GM19395 (cell line): ENCODE results near the gene ZNF619.
"Not testable (repeated sequence)": the region's sequence is repeated elsewhere in the genome, so short reads cannot be mapped to it uniquely, and the experiment has no call there.

Source experiments
- ATAC-seq: cut with Tn5 transposase; IDR thresholded peaks from one replicate; pipeline ENCODE4 v1.9.1; 2021; ENCODE audit warnings: mild to moderate bottlenecking, moderate library complexity; ENCODE audit not compliant: unreplicated experiment

Gene ZNF619

GRCh38 chr3:40476478-40477470, at the start of gene ZNF619:
TSS of gene ZNF619 (plus strand) at chr3:40477122. CDS start at chr3:40477980, 858 bp downstream.
- peak; percentile 88 for ATAC-seq

DNA sequence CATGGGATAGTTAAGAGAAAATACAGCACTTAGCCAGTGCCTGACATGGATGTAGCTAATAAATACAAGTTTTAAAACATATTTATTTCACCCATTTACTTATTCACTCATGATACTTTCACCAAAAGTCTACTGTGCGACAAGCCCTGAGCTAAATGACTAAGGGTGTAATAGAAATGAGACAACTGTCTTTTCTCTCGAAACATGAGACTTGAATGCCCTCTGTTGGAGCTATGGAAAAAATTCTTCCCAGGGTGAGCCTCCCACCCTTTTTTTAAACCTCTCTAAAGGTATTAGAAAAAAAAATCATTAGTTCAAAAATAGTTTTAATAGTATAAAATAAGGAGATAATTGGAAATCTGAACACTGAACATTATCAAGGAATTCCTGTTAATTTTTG, 44.1 kb upstream of the ZNF619 start:
- ATAC-seq, result no peak

- ATAC-seq, result no peak
Observed at GRCh38 chr3:40437889-40438288, 39.0 kb upstream of the ZNF619 start.

DNA sequence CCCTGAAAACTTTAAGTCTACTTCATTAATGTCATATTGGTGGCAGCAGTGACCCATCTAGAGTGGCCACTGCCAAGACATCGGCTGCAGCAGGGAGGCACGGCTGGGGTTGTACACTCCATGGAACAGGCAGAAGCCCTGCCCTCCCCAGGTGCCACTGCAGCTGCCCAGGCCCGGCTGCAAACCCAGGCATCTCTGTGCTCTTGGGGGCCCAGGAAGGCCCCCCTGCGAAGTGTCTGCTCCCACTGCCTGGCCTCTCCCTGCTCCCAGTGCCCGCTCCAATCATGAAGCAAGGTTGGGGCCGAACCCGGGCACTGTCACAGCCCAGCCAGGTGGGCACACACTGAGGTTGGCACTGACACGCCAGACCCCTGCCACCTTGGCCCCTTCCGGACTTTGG, 31.9 kb upstream of the ZNF619 start:
- ATAC-seq, result no peak

DNA sequence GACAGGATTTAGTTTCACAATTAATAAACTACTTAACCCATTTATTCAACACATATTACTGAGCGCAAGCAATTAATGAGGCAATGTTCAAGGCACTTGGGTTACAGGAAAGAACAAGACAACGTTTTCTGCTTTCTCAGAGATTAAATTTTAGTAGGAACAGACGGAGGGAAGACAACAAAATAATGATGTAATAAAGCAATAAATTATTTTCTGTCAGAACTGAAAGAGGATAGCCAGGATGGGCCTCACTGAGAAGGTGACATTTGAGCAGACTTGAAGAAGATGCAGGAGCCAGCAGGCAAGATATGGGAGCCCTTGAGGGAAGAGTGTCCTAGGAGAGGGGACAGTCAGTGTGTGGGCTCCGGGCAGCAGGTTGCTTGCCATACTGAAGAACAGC, 31.0 kb upstream of the ZNF619 start:
- ATAC-seq, result no peak

DNA sequence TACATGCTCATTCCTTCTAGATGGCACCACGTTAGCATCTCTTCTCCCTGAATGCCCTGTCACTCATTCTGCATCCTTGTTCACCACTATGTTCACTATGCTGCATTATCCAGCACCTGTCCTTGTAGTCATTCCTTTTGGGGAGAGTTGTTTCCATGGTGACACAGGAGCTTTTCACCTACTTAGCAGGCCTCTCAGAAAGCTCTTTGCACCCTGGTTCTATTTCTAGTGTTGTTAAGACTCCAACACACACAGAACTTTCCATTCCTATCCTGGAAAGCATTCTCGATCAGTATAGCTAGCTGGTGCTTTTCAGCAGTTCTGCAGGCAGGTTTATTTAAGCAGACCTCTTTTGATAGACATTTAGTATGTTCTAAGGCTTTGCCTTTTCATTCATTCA, 26.5 kb upstream of the ZNF619 start:
- ATAC-seq, result no peak

- ATAC-seq, result no peak
Observed at GRCh38 chr3:40451551-40451950, 25.4 kb upstream of the ZNF619 start.

- no peak for ATAC-seq
Observed at GRCh38 chr3:40452057-40452456, 24.9 kb upstream of the ZNF619 start.

DNA sequence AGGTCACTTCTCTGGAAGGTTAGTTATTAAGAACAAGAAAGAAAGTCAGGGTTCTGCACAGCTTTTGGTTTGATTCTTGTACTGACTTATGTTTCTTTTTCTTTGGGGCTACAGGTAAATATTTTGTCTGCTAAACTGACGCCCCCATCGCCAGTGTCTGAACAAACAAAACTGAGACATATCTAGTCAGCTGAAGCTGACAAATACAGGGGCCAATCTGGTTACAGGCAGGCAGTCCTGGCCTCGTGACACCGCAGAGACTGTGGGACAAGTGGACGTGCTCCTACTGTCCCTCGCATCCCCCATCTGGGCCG, 24.4 kb upstream of the ZNF619 start:
- no peak for ATAC-seq

GRCh38 chr3:40452876-40453730, 23.8 kb upstream of the ZNF619 start:
- ATAC-seq, result peak; percentile 96

- no peak for ATAC-seq
Observed at GRCh38 chr3:40453933-40454332, 23.0 kb upstream of the ZNF619 start.

DNA sequence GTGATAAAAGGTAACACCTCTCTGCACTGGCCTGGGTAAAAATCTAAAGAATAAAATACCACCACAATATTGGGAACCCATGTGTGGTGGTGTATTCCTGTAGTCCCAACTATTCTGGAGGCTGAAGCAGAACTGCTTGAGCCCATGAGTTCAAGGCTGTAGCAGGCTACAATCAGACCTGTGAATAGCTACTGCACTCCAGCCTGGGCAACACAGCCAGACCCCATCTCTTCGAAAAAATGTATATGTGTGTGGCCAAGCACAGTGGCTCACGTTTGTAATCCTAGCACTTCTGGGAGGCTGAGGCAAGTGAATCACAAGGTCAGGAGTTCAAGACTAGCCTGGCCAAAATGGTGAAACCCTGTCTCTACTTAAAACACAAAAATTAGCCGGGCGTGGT, 21.6 kb upstream of the ZNF619 start:
- ATAC-seq, result no peak

- ATAC-seq, result no peak
Observed at GRCh38 chr3:40456279-40456939, 20.5 kb upstream of the ZNF619 start.

DNA sequence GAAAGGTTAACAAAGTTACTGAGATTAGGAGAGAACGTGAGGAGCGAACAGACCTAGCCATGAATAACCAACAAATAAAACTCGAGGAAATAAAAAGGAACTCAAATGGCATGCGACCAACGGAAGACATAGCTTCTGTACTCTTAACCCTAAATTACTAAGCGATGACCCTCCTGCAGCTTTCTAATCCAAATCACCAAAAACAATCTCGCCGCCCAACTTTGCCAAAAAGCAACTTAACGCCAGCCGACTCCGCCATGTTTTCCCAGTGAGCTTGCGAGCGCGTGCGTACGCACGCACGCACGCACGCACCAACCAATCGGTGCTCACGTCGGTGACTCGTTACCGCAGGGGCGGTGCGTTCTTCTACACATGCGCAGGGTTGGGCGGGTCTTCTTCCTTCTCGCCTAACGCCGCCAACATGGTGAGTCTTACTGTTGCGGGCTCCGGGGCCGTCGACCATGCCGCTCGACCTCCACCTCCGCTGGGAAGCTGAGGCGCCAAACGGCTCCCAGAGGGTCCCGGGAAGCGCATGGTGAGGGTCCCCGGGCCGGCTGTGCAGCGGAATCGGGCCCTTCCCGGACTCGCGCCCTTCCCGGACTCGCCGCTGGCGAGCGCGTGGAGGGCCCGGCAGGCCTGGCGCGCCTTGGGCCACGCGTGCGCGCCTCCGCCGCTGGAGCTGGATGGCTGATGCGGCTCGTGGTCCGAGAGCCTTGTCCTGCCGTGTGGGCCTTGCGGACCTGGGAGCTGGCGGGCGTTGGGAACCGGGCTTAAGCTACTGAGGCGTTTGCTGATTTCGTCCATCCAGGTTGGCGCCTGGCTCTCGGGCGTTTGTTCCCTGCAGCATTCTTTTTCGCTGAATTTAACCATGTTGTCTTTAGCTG, 19.7 kb upstream of the ZNF619 start, which contains the start of gene RPL14:
Gene RPL14, plus strand, starts transcription at position 400 of the 884 bp plus-strand sequence. Its CDS starts 133 bp downstream, at position 533.
- peak; percentile 67 for ATAC-seq

GRCh38 chr3:40458473-40458872, 18.4 kb upstream of the ZNF619 start:
- no peak for ATAC-seq

- ATAC-seq, result not testable (repeated sequence)
Observed at GRCh38 chr3:40460481-40460880, 16.4 kb upstream of the ZNF619 start.

DNA sequence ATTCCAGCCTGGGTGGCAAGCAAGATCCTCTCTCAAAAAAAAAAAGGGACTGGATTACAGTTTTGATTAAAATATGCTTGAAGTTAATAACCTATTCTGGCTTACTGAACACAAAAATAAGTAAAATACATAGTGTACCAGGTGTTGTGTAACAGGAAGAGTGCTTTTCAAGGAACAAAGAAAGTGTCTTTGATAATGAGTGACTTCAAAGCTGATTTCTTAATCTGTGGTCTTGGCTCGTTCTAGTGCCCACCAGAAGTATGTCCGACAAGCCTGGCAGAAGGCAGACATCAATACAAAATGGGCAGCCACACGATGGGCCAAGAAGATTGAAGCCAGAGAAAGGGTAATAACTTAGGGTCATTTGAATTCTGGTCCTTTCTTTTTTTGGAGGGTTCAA, 15.8 kb upstream of the ZNF619 start:
- ATAC-seq, result no peak

DNA sequence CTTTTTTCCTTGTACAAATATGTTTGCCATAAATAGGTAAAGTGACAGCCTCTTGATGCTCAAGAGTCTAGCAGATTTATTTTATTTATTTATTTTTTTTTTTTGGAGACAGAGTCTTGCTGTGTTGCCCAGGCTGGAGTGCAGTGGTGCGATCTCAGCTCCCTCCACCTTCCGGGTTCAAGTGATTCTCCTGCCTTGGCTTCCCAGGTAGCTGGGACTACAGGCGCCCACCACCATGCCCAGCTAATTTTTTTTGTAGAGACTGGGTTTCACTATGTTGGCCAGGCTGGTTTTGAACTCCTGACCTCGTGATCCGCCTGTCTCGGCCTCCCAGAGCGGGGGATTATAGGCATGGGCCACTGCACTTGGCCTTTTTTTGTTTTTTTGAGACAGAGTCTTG, 14.1 kb upstream of the ZNF619 start:
- ATAC-seq, result not testable (repeated sequence)

- no peak for ATAC-seq
Observed at GRCh38 chr3:40463579-40463978, 13.3 kb upstream of the ZNF619 start.
